ENCODE data around the gene HSPB3. TPM values are rescaled to one million over a fixed set of nuclear protein-coding genes. Genes with fewer than 3 reads are reported as not detected.
"Not testable (repeated sequence)": the region's sequence is repeated elsewhere in the genome, so short reads cannot be mapped to it uniquely, and the experiment has no call there.

The HSPB3 gene
- polyA plus RNA-seq, 4 donors, result 0.13 to 2.7 (median 0.55) TPM; not detected in 1

GRCh38 chr5:54477941-54478478 is 22.5 kb downstream of the HSPB3 start:
- WGBS, 3 donors, result 85 to 95% (median 95%) methylated on average over 1 of the region's 1 CpG
- no peaks in the 10 kb centered on the region for H3K36me3 ChIP-seq (ENCODE audit: control insufficient read depth in 3 of 3, insufficient read depth in 2 of 3, low read depth in 1 of 3, low read length in 3 of 3)
- H3K9me3 ChIP-seq (ENCODE audit: control insufficient read depth in 2 of 2, insufficient read depth in 1 of 2, low read depth in 1 of 2, low read length in 1 of 2), result no peaks in the 10 kb centered on the region
- no peak overlapping the region for H3K27ac ChIP-seq (ENCODE audit: low read depth in 1 of 3, low read length in 2 of 3)
- FAIRE-seq, result no peak
- no peak overlapping the region for H3K4me3 ChIP-seq (ENCODE audit: low read depth in 1 of 3, low read length in 3 of 3)
- no peak for DNase-seq
- H3K4me1 ChIP-seq (ENCODE audit: control insufficient read depth in 3 of 3, insufficient read depth in 2 of 3, low read depth in 1 of 3, low read length in 2 of 3), result no peaks in the 10 kb centered on the region
- H3K27me3 ChIP-seq (ENCODE audit: control insufficient read depth in 3 of 3, insufficient read depth in 3 of 3, low read length in 3 of 3), result peaks cover 0 to 3% (median 0%) of the 10 kb centered on the region in 3 donors

GRCh38 chr5:54480296-54480695 is 24.8 kb downstream of the HSPB3 start:
- H3K27ac ChIP-seq (ENCODE audit: low read depth in 1 of 3, low read length in 2 of 3), result no peak overlapping the region
- no peaks in the 10 kb centered on the region for H3K36me3 ChIP-seq (ENCODE audit: control insufficient read depth in 3 of 3, insufficient read depth in 2 of 3, low read depth in 1 of 3, low read length in 3 of 3)
- peaks cover 0 to 3% (median 0%) of the 10 kb centered on the region in 3 donors for H3K27me3 ChIP-seq (ENCODE audit: control insufficient read depth in 3 of 3, insufficient read depth in 3 of 3, low read length in 3 of 3)
- no peak for DNase-seq
- H3K4me1 ChIP-seq (ENCODE audit: control insufficient read depth in 3 of 3, insufficient read depth in 2 of 3, low read depth in 1 of 3, low read length in 2 of 3), result no peaks in the 10 kb centered on the region
- no peak overlapping the region for H3K4me3 ChIP-seq (ENCODE audit: low read depth in 1 of 3, low read length in 3 of 3)
- no peak for FAIRE-seq
- H3K9me3 ChIP-seq (ENCODE audit: control insufficient read depth in 2 of 2, insufficient read depth in 1 of 2, low read depth in 1 of 2, low read length in 1 of 2), result no peaks in the 10 kb centered on the region

GRCh38 chr5:54484219-54484894 is 28.9 kb downstream of the HSPB3 start:
- no peaks in the 10 kb centered on the region for H3K36me3 ChIP-seq (ENCODE audit: control insufficient read depth in 3 of 3, insufficient read depth in 2 of 3, low read depth in 1 of 3, low read length in 3 of 3)
- WGBS, 3 donors, result 77 to 87% (median 79%) methylated on average over 5 of the region's 5 CpGs
- peaks cover 0 to 1% (median 0%) of the 10 kb centered on the region in 3 donors for H3K27me3 ChIP-seq (ENCODE audit: control insufficient read depth in 3 of 3, insufficient read depth in 3 of 3, low read length in 3 of 3)
- FAIRE-seq, result no peak
- H3K9me3 ChIP-seq (ENCODE audit: control insufficient read depth in 2 of 2, insufficient read depth in 1 of 2, low read depth in 1 of 2, low read length in 1 of 2), result no peaks in the 10 kb centered on the region
- no peaks in the 10 kb centered on the region for H3K4me1 ChIP-seq (ENCODE audit: control insufficient read depth in 3 of 3, insufficient read depth in 2 of 3, low read depth in 1 of 3, low read length in 2 of 3)
- H3K27ac ChIP-seq (ENCODE audit: low read depth in 1 of 3, low read length in 2 of 3), result no peak overlapping the region
- DNase-seq, result no peak
- H3K4me3 ChIP-seq (ENCODE audit: low read depth in 1 of 3, low read length in 3 of 3), result no peak overlapping the region

DNA sequence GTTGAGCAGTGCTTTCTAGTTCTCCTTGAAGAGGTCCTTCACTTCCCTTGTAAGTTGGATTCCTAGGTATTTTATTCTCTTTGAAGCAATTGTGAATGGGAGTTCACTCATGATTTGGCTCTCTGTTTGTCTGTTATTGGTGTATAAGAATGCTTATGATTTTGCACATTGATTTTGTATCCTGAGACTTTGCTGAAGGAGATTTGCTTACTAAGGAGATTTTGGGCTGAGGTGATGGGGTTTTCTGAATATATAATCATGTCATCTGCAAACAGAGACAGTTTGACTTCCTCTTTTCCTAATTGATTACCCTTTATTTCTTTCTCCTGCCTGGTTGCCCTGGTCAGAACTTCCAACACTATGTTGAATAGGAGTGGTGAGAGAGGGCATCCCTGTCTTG is 30.2 kb downstream of the HSPB3 start:
- not testable (repeated sequence) for H3K36me3 ChIP-seq (ENCODE audit: control insufficient read depth in 3 of 3, insufficient read depth in 2 of 3, low read depth in 1 of 3, low read length in 3 of 3); H3K9me3 ChIP-seq (ENCODE audit: control insufficient read depth in 2 of 2, insufficient read depth in 1 of 2, low read depth in 1 of 2, low read length in 1 of 2); H3K27me3 ChIP-seq (ENCODE audit: control insufficient read depth in 3 of 3, insufficient read depth in 3 of 3, low read length in 3 of 3); H3K27ac ChIP-seq (ENCODE audit: low read depth in 1 of 3, low read length in 2 of 3); H3K4me1 ChIP-seq (ENCODE audit: control insufficient read depth in 3 of 3, insufficient read depth in 2 of 3, low read depth in 1 of 3, low read length in 2 of 3); H3K4me3 ChIP-seq (ENCODE audit: low read depth in 1 of 3, low read length in 3 of 3); FAIRE-seq; DNase-seq

DNA sequence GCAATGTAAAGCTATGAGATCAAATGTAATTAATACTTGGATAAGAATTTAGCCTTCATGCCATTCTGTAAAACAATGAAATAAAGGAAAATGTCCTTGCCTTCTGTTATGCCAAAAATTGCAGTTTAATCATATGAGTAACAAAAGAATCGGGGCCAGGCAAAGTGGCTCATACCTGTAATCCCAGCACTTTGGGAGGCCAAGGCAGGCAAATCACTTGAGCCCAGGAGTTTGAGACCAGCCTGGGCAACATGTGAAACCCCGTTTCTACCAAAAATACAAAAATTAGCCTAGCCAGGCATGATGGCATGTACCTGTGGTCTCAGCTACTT is 34.1 kb downstream of the HSPB3 start:
- 35 to 50% (median 48%) methylated on average over 2 of the region's 2 CpGs for WGBS, 3 donors
- not testable (repeated sequence) for H3K9me3 ChIP-seq (ENCODE audit: control insufficient read depth in 2 of 2, insufficient read depth in 1 of 2, low read depth in 1 of 2, low read length in 1 of 2); H3K27me3 ChIP-seq (ENCODE audit: control insufficient read depth in 3 of 3, insufficient read depth in 3 of 3, low read length in 3 of 3); H3K4me1 ChIP-seq (ENCODE audit: control insufficient read depth in 3 of 3, insufficient read depth in 2 of 3, low read depth in 1 of 3, low read length in 2 of 3); FAIRE-seq; H3K27ac ChIP-seq (ENCODE audit: low read depth in 1 of 3, low read length in 2 of 3); DNase-seq; H3K4me3 ChIP-seq (ENCODE audit: low read depth in 1 of 3, low read length in 3 of 3); H3K36me3 ChIP-seq (ENCODE audit: control insufficient read depth in 3 of 3, insufficient read depth in 2 of 3, low read depth in 1 of 3, low read length in 3 of 3)

DNA sequence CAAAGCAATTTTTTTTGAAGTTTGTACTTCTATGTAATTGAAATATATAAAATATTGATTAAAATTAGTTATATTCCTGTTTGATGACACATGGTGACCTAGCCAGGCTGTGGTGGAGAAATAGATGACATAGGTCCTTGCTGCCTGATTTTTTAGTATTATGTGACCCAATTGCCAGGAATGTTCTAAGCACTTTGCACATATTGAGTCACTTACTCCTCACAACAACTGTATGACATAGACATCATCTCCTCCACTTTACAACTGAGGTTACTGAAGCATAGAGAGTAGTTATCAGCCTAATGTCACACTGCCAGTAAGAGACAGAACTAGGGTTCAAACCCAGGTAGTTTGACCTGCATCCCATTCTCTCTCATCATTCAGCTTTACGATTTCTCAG is 35.8 kb downstream of the HSPB3 start:
- no peak overlapping the region for H3K4me3 ChIP-seq (ENCODE audit: low read depth in 1 of 3, low read length in 3 of 3)

GRCh38 chr5:54492178-54492577 is 36.7 kb downstream of the HSPB3 start:
- Histone ChIP-seq H3K9me3 (ENCODE audit: control insufficient read depth in 2 of 2, insufficient read depth in 1 of 2, low read depth in 1 of 2, low read length in 1 of 2) (no peaks in the 10 kb centered on the region), H3K4me3 (ENCODE audit: low read depth in 1 of 3, low read length in 3 of 3) (no peak overlapping the region), H3K36me3 (ENCODE audit: control insufficient read depth in 3 of 3, insufficient read depth in 2 of 3, low read depth in 1 of 3, low read length in 3 of 3) (no peaks in the 10 kb centered on the region), H3K4me1 (ENCODE audit: control insufficient read depth in 3 of 3, insufficient read depth in 2 of 3, low read depth in 1 of 3, low read length in 2 of 3) (no peaks in the 10 kb centered on the region), H3K27me3 (ENCODE audit: control insufficient read depth in 3 of 3, insufficient read depth in 3 of 3, low read length in 3 of 3) (no peaks in the 10 kb centered on the region), H3K27ac (ENCODE audit: low read depth in 1 of 3, low read length in 2 of 3) (no peak overlapping the region)
- FAIRE-seq (no peak), DNase-seq (no peak)
- WGBS, 3 donors, result 49 to 67% (median 61%) methylated on average over 2 of the region's 2 CpGs

More for the DNA sequence above, 35.8 kb downstream of the HSPB3 start:
- no peak for DNase-seq
- Histone ChIP-seq H3K4me1 (ENCODE audit: control insufficient read depth in 3 of 3, insufficient read depth in 2 of 3, low read depth in 1 of 3, low read length in 2 of 3) (no peaks in the 10 kb centered on the region), H3K9me3 (ENCODE audit: control insufficient read depth in 2 of 2, insufficient read depth in 1 of 2, low read depth in 1 of 2, low read length in 1 of 2) (no peaks in the 10 kb centered on the region), H3K36me3 (ENCODE audit: control insufficient read depth in 3 of 3, insufficient read depth in 2 of 3, low read depth in 1 of 3, low read length in 3 of 3) (no peaks in the 10 kb centered on the region), H3K27ac (ENCODE audit: low read depth in 1 of 3, low read length in 2 of 3) (no peak overlapping the region), H3K27me3 (ENCODE audit: control insufficient read depth in 3 of 3, insufficient read depth in 3 of 3, low read length in 3 of 3) (no peaks in the 10 kb centered on the region)
- 78 to 90% (median 81%) methylated on average over 1 of the region's 1 CpG for WGBS, 3 donors
- FAIRE-seq, result no peak

- Histone ChIP-seq H3K36me3 (ENCODE audit: control insufficient read depth in 3 of 3, insufficient read depth in 2 of 3, low read depth in 1 of 3, low read length in 3 of 3) (no peaks in the 10 kb centered on the region), H3K4me3 (ENCODE audit: low read depth in 1 of 3, low read length in 3 of 3) (no peak overlapping the region), H3K4me1 (ENCODE audit: control insufficient read depth in 3 of 3, insufficient read depth in 2 of 3, low read depth in 1 of 3, low read length in 2 of 3) (no peaks in the 10 kb centered on the region), H3K27me3 (ENCODE audit: control insufficient read depth in 3 of 3, insufficient read depth in 3 of 3, low read length in 3 of 3) (no peaks in the 10 kb centered on the region), H3K9me3 (ENCODE audit: control insufficient read depth in 2 of 2, insufficient read depth in 1 of 2, low read depth in 1 of 2, low read length in 1 of 2) (peaks cover 0 to 10% of the 10 kb centered on the region in 2 donors), H3K27ac (ENCODE audit: low read depth in 1 of 3, low read length in 2 of 3) (no peak overlapping the region)
- DNase-seq (no peak), FAIRE-seq (no peak)
Measured at GRCh38 chr5:54495027-54495426, 39.5 kb downstream of the HSPB3 start.
